Naive thymus-derived CD4-positive, alpha-beta T cell (primary cell): ENCODE results near the gene GRAMD1A. TPM values are rescaled to one million over a fixed set of nuclear protein-coding genes. Genes with fewer than 3 reads are reported as not detected.
"Not testable (repeated sequence)": the region's sequence is repeated elsewhere in the genome, so short reads cannot be mapped to it uniquely, and the experiment has no call there.

ENCODE experiments used
- ATAC-seq: fragments of 150-1000 bp; cut with Tn5 transposase; 2 replicates; pipeline ENCODE4 v1.10.0; 2021; ENCODE audit warnings: mild to moderate bottlenecking, moderate library complexity
- CTCF ChIA-PET: fragments of 350-600 bp; sonication (Branson Sonifier 250); formaldehyde crosslinking; loops from one replicate; lab custom pipeline; 2021; ENCODE audit warnings: antibody characterized with exemption; lab: Charles Lee
- POLR2A ChIA-PET: fragments of 350-600 bp; sonication (Branson Sonifier 250); formaldehyde crosslinking; loops from one replicate; lab custom pipeline; 2021; ENCODE audit warnings: antibody characterized with exemption, inconsistent platforms; lab: Charles Lee
- DNase-seq, 9 donors: peaks; one replicate each; pipeline versions ENCODE4 v3.0.0 to v3.0.0-alpha.2; 2020 to 2022; ENCODE audit warnings: mixed read lengths in 1 of 9
- H3K27ac ChIP-seq: one replicate; pipeline ENCODE4 v1.7.0; 2013; ENCODE audit warnings: mild to moderate bottlenecking, low read depth, low read length, moderate library complexity
- H3K27me3 ChIP-seq, 2 donors: one replicate each; pipeline ENCODE4 v1.7.0; 2013; ENCODE audit warnings: low read length in 2 of 2, mild to moderate bottlenecking in 2 of 2, moderate library complexity in 2 of 2; ENCODE audit not compliant: control insufficient read depth in 2 of 2, insufficient read depth in 2 of 2
- H3K36me3 ChIP-seq, 3 experiments: 1 replicate in 2 of 3; 2 replicates in 1 of 3; pipeline ENCODE4 v1.7.0; 2013; ENCODE audit warnings: low read length in 3 of 3, mild to moderate bottlenecking in 3 of 3, moderate library complexity in 1 of 3; ENCODE audit not compliant: insufficient read depth in 3 of 3, control insufficient read depth in 2 of 3
- H3K4me1 ChIP-seq, 2 donors: one replicate each; pipeline ENCODE4 v1.7.0; 2013; ENCODE audit warnings: low read length in 2 of 2, mild to moderate bottlenecking in 2 of 2, moderate library complexity in 1 of 2; ENCODE audit not compliant: control insufficient read depth in 2 of 2, insufficient read depth in 2 of 2
- H3K4me3 ChIP-seq: 2 replicates; pipeline ENCODE4 v1.7.0; 2013; ENCODE audit warnings: mild to moderate bottlenecking, low read length
- H3K9me3 ChIP-seq, 3 experiments: 1 replicate in 2 of 3; 2 replicates in 1 of 3; pipeline ENCODE4 v1.7.0; 2013; ENCODE audit warnings: low read length in 3 of 3; ENCODE audit not compliant: control insufficient read depth in 2 of 3
- H3K27ac Mint-ChIP-seq, 9 donors: one replicate each; pipeline ENCODE4 v1.8.0; 2020 to 2022; ENCODE audit warnings: mixed read lengths in 9 of 9, mild to moderate bottlenecking in 8 of 9, moderate library complexity in 5 of 9, inconsistent platforms in 2 of 9
- H3K27me3 Mint-ChIP-seq, 5 donors: one replicate each; pipeline ENCODE4 v1.8.0; 2021 to 2022; ENCODE audit warnings: mixed read lengths in 5 of 5, mild to moderate bottlenecking in 1 of 5
- H3K36me3 Mint-ChIP-seq, 5 donors: one replicate each; pipeline ENCODE4 v1.8.0; 2020 to 2022; ENCODE audit warnings: mixed read lengths in 5 of 5, mild to moderate bottlenecking in 3 of 5, inconsistent platforms in 1 of 5
- H3K4me1 Mint-ChIP-seq, 7 donors: one replicate each; pipeline ENCODE4 v1.8.0; 2020 to 2022; ENCODE audit warnings: mixed read lengths in 7 of 7, mild to moderate bottlenecking in 3 of 7, inconsistent platforms in 1 of 7
- H3K4me3 Mint-ChIP-seq, 10 donors: one replicate each; pipeline ENCODE4 v1.8.0; 2020 to 2022; ENCODE audit warnings: mild to moderate bottlenecking in 10 of 10, mixed read lengths in 10 of 10, moderate library complexity in 6 of 10, inconsistent platforms in 2 of 10
- H3K9me3 Mint-ChIP-seq, 11 donors: one replicate each; pipeline ENCODE4 v1.8.0; 2020 to 2022; ENCODE audit warnings: mixed read lengths in 11 of 11, mild to moderate bottlenecking in 4 of 11, inconsistent platforms in 1 of 11, moderate library complexity in 1 of 11
- intact Hi-C, 2 donors: fragments of 100-400 bp; cut with micrococcal nuclease; formaldehyde crosslinking; loops; one replicate each; pipeline ENCODE4 v1.15.1; 2023
- polyA plus RNA-seq, 2 donors: library from polyadenylated mRNA; unstranded; fragments of 300-500 nt; fragmentation: Illumina TruSeq; gene quantifications; one replicate each; pipeline ENCODE4 v1.2.3, GENCODE V29; 2021
- total RNA-seq, 6 experiments: library from RNA in 5 of 6; stranded (reverse) in 5 of 6; gene quantifications; 1 replicate in 5 of 6; 2 replicates in 1 of 6; pipeline ENCODE4 v1.2.3 and lab custom pipeline; 2021 to 2026

Gene GRAMD1A
- total and polyA plus RNA-seq, 7 experiments from 2014 or later, result 33.6 to 286 (median 167) TPM

GRCh38 chr19:34964598-34964997 lies 35.5 kb upstream of the GRAMD1A start:
- Mint-ChIP-seq H3K4me3 (peak overlapping the region; percentile 65 to 98 (median 78)), H3K9me3 (peaks cover 8 to 77% (median 55%) of the 10 kb centered on the region in 11 donors), H3K4me1 (peaks cover 21 to 42% (median 26%) of the 10 kb centered on the region in 7 donors), H3K27ac (peak overlapping the region in 6 of 9 donors; percentile 8 to 79 (median 62)), H3K36me3 (peaks cover 33 to 48% (median 41%) of the 10 kb centered on the region in 5 donors), H3K27me3 (peaks cover 0 to 3% (median 0%) of the 10 kb centered on the region in 5 donors)
- no peak overlapping the region for H3K4me3 ChIP-seq
- peaks cover 13 to 35% (median 13%) of the 10 kb centered on the region in 3 experiments for H3K36me3 ChIP-seq
- CTCF ChIA-PET, result no interaction called here
- POLR2A ChIA-PET, result interaction anchor here (1.1 to 5.5 kb wide), 3 partner anchors 50 to 287 kb away, joined by 3 to 35 read pairs (median 4); partner anchors contain the start of gene ZNF302
- ATAC-seq, result no peak
- DNase-seq, result no peak
- H3K4me1 ChIP-seq, result peaks cover 14 to 17% of the 10 kb centered on the region in 2 donors
- H3K27me3 ChIP-seq, result no peaks in the 10 kb centered on the region
- H3K9me3 ChIP-seq, result peaks cover 18 to 45% (median 30%) of the 10 kb centered on the region in 3 experiments
- peak overlapping the region; percentile 80 for H3K27ac ChIP-seq
- intact Hi-C loops, result loop anchor here (5.0 kb wide), 2 partner anchors 37 to 287 kb away; partner anchors contain the start of genes SCGB2B2 (in 1 of the 2), ZNF30 (in 1 of the 2) and ZNF302 (in 1 of the 2)

- CTCF ChIA-PET, DNase-seq, intact Hi-C loops, H3K27me3 Mint-ChIP-seq, H3K4me3 ChIP-seq, H3K27me3 ChIP-seq, ATAC-seq, H3K27ac ChIP-seq: not testable (repeated sequence)
- POLR2A ChIA-PET, result interaction anchor here (1.2 to 5.5 kb wide), 2 partner anchors 49 to 441 kb away, joined by 3 to 35 read pairs; no protein-coding TSS in a partner anchor
- peaks cover 13 to 36% (median 21%) of the 10 kb centered on the region in 3 experiments for H3K9me3 ChIP-seq
- H3K9me3 Mint-ChIP-seq, result peaks cover 8 to 68% (median 46%) of the 10 kb centered on the region in 11 donors
- H3K36me3 ChIP-seq, result peaks cover 4 to 26% (median 4%) of the 10 kb centered on the region in 3 experiments
- H3K27ac Mint-ChIP-seq, result peak overlapping the region in 5 of 9 donors; percentile 43 to 82 (median 65)
- H3K4me1 Mint-ChIP-seq, result peaks cover 19 to 32% (median 23%) of the 10 kb centered on the region in 7 donors
- peaks cover 24 to 39% (median 32%) of the 10 kb centered on the region in 5 donors for H3K36me3 Mint-ChIP-seq
- H3K4me3 Mint-ChIP-seq, result peak overlapping the region; percentile 8 to 92 (median 53)
- peaks cover 14 to 17% of the 10 kb centered on the region in 2 donors for H3K4me1 ChIP-seq
These were observed 34.6 kb upstream of the GRAMD1A start for GRCh38 chr19:34965505-34965904.

GRCh38 chr19:34967551-34967950 lies 32.6 kb upstream of the GRAMD1A start:
- H3K36me3 ChIP-seq, result peaks cover 0 to 12% (median 0%) of the 10 kb centered on the region in 3 experiments
- ChIA-PET POLR2A (interaction anchor here (0.6 to 13.6 kb wide), 7 partner anchors 20 to 46 kb away, joined by 3 to 134 read pairs (median 3); partner anchors contain the start of gene GRAMD1A), CTCF (interaction anchor here (0.6 to 8.2 kb wide), 2 partner anchors 17 to 44 kb away, joined by 5 to 138 read pairs; no protein-coding TSS in a partner anchor)
- no peak for ATAC-seq
- peak overlapping the region in 1 of 10 donors; percentile 32 for H3K4me3 Mint-ChIP-seq
- peaks cover 8 to 19% (median 12%) of the 10 kb centered on the region in 5 donors for H3K36me3 Mint-ChIP-seq
- peaks cover 5% of the 10 kb centered on the region in 2 donors for H3K4me1 ChIP-seq
- H3K27ac Mint-ChIP-seq, result no peak overlapping the region
- H3K27me3 Mint-ChIP-seq, result peaks cover 0 to 3% (median 0%) of the 10 kb centered on the region in 5 donors
- H3K4me3 ChIP-seq, result no peak overlapping the region
- H3K4me1 Mint-ChIP-seq, result peaks cover 8 to 17% (median 10%) of the 10 kb centered on the region in 7 donors
- no peak overlapping the region for H3K27ac ChIP-seq
- intact Hi-C loops, result no loop called here
- no peak for DNase-seq
- H3K9me3 ChIP-seq, result peaks cover 0 to 15% (median under 1%) of the 10 kb centered on the region in 3 experiments
- H3K27me3 ChIP-seq, result no peaks in the 10 kb centered on the region
- H3K9me3 Mint-ChIP-seq, result peaks cover 0 to 47% (median 27%) of the 10 kb centered on the region in 11 donors

GRCh38 chr19:34969721-34970120 lies 30.4 kb upstream of the GRAMD1A start:
- intact Hi-C loops, result loop anchor here in 1 of 2 donors (5.0 kb wide), 2 partner anchors 117 to 237 kb away; partner anchors contain the start of gene ZNF181
- Histone ChIP-seq H3K36me3 (no peaks in the 10 kb centered on the region), H3K4me3 (no peak overlapping the region), H3K4me1 (peaks cover 8 to 9% of the 10 kb centered on the region in 2 donors), H3K27me3 (no peaks in the 10 kb centered on the region), H3K27ac (no peak overlapping the region), H3K9me3 (peaks cover 0 to 15% (median 0%) of the 10 kb centered on the region in 3 experiments)
- DNase-seq, result no peak
- Mint-ChIP-seq H3K27ac (no peak overlapping the region), H3K4me1 (peaks cover 3 to 28% (median 20%) of the 10 kb centered on the region in 7 donors), H3K27me3 (peaks cover 0 to 8% (median 0%) of the 10 kb centered on the region in 5 donors), H3K36me3 (peaks cover 0 to 11% (median 6%) of the 10 kb centered on the region in 5 donors), H3K4me3 (no peak overlapping the region), H3K9me3 (peaks cover 0 to 39% (median 20%) of the 10 kb centered on the region in 11 donors)
- no peak for ATAC-seq
- POLR2A ChIA-PET, result interaction anchor here (1.4 to 13.6 kb wide), 2 partner anchors 36 to 44 kb away, joined by 3 to 134 read pairs; no protein-coding TSS in a partner anchor
- CTCF ChIA-PET, result interaction anchor here (8.2 kb wide), 1 partner anchor 42 kb away, joined by 138 read pairs; no protein-coding TSS in a partner anchor

GRCh38 chr19:34970185-34970780 lies 29.8 kb upstream of the GRAMD1A start:
- ChIA-PET POLR2A (interaction anchor here (1.4 to 13.6 kb wide), 2 partner anchors 35 to 43 kb away, joined by 3 to 134 read pairs; no protein-coding TSS in a partner anchor), CTCF (interaction anchor here (4.5 to 8.2 kb wide), 2 partner anchors 31 to 41 kb away, joined by 29 to 138 read pairs; no protein-coding TSS in a partner anchor)
- H3K4me1 ChIP-seq, DNase-seq, ATAC-seq, H3K27me3 Mint-ChIP-seq, H3K36me3 ChIP-seq, H3K4me3 Mint-ChIP-seq, H3K27ac ChIP-seq, H3K4me3 ChIP-seq, H3K27me3 ChIP-seq, H3K27ac Mint-ChIP-seq: not testable (repeated sequence)
- peaks cover 0 to 15% (median 0%) of the 10 kb centered on the region in 3 experiments for H3K9me3 ChIP-seq
- Mint-ChIP-seq H3K4me1 (peaks cover 6 to 29% (median 26%) of the 10 kb centered on the region in 7 donors), H3K36me3 (peaks cover 0 to 11% (median 6%) of the 10 kb centered on the region in 5 donors), H3K9me3 (peaks cover 0 to 36% (median 20%) of the 10 kb centered on the region in 11 donors)
- intact Hi-C loops, result loop anchor here in 1 of 2 donors (5.0 kb wide), 2 partner anchors 118 to 238 kb away; partner anchors contain the start of gene ZNF181
